IMR-90 (cell line): Measurements from ENCODE around the gene OLIG3.

Experiments
- CEBPB ChIP-seq: IDR thresholded peaks from 2 replicates; pipeline ENCODE4 v1.6.1; 2012; ENCODE audit warnings: low read depth, low read length, improper control_type of control experiment
- CTCF ChIP-seq: conservative IDR thresholded peaks from 2 replicates; pipeline ENCODE4 v1.5.1; 2012; ENCODE audit warnings: mild to moderate bottlenecking, low read depth, low read length, improper control_type of control experiment
- ELK1 ChIP-seq: fragments of 150-350 bp; IDR thresholded peaks from 2 replicates; pipeline ENCODE4 v1.6.1; 2016; ENCODE audit warnings: low read depth, mild to moderate bottlenecking, low read length, moderate library complexity, borderline replicate concordance
- MXI1 ChIP-seq: IDR thresholded peaks from 2 replicates; pipeline ENCODE4 v1.6.1; 2012; ENCODE audit warnings: low read depth, mild to moderate bottlenecking, low read length, moderate library complexity, borderline replicate concordance
- NFE2L2 ChIP-seq: fragments of 150-350 bp; IDR thresholded peaks from 2 replicates; pipeline ENCODE4 v1.6.1; 2016; ENCODE audit warnings: low read depth, mild to moderate bottlenecking, low read length
- POLR2A ChIP-seq: IDR thresholded peaks from 2 replicates; pipeline ENCODE4 v1.6.1; 2012; ENCODE audit warnings: mild to moderate bottlenecking, low read depth, low read length
- RAD21 ChIP-seq: IDR thresholded peaks from 2 replicates; pipeline ENCODE4 v1.6.1; 2012; ENCODE audit warnings: low read length, improper control_type of control experiment
- USF2 ChIP-seq: fragments of 150-350 bp; IDR thresholded peaks from 2 replicates; pipeline ENCODE4 v1.6.1; 2017; ENCODE audit warnings: mild to moderate bottlenecking, antibody characterized with exemption, low read length, low read depth

DNA sequence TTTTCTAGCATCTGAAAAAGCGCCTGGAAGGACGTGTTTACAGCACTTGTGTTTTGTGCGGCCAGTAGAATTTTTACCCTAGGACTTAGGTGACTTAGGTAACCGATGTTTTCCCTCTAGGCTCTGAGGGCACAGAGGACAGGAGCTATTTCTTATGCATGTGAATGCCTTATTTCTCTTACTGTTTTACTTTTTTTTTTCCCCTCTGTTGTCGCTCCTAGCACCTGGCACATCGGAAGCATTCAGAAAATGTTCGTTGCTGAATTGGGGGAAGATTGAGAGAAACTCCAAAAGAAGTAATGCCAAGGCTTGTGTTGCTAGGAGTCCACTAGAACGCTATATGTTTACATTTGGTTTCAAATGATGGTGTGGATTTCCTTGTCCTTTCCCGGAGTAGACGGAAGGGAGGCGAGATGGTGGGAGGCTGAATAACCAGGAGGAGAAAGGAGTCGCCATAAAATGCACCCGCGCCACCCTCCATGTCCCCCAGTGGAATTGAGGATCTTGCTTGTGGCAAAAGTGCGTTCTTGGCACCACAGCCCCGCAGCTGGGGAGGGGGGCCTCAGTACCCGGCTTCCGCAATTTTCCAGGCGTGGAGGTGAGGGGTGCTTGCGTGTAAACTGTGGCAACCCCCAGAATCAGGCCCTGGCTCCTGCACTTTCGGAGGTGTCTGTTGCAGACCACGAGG, 6.9 kb downstream of the OLIG3 start:
- TF ChIP-seq CTCF = no peak
- TF ChIP-seq POLR2A = no peak
- no peak for TF ChIP-seq RAD21
- TF ChIP-seq USF2 = no peak
- TF ChIP-seq CEBPB = no peak
- no peak for TF ChIP-seq NFE2L2
- no peak for TF ChIP-seq ELK1
- no peak for TF ChIP-seq MXI1
